Stomach (tissue), 9 donors: ENCODE data around the gene MBTD1. TPM values are rescaled to one million over a fixed set of nuclear protein-coding genes. Genes with fewer than 3 reads are reported as not detected.

Experiments used
- DNase-seq, 2 donors: peaks; one replicate each; pipeline versions ENCODE4 v3.0.0 to v3.0.0-alpha.2; 2013 to 2019
- H3K27ac ChIP-seq, 5 donors: fragments of 200-600 bp in 4 of 5; sonication (generic) in 4 of 5; one replicate each; pipeline ENCODE4 v1.5.1; 2013 to 2019; ENCODE audit warnings: mild to moderate bottlenecking in 1 of 5, moderate library complexity in 1 of 5
- H3K27me3 ChIP-seq, 3 donors: fragments of 200-600 bp; sonication (generic); one replicate each; pipeline ENCODE4 v1.5.1; 2017 to 2019; ENCODE audit warnings: mixed run types in 1 of 3
- H3K36me3 ChIP-seq, 4 donors: fragments of 200-600 bp; sonication (generic); 1 replicate in 3 of 4; 2 replicates in 1 of 4; pipeline ENCODE4 v1.5.1; 2016 to 2019
- H3K4me1 ChIP-seq, 4 donors: fragments of 200-600 bp; sonication (generic); one replicate each; pipeline ENCODE4 v1.5.1; 2016 to 2019
- H3K4me3 ChIP-seq, 4 donors: fragments of 200-600 bp; sonication (generic) in 3 of 4; one replicate each; pipeline ENCODE4 v1.5.1; 2016 to 2019; ENCODE audit warnings: mild to moderate bottlenecking in 1 of 4
- H3K9me3 ChIP-seq, 4 donors: fragments of 200-600 bp; sonication (generic); one replicate each; pipeline ENCODE4 v1.5.1; 2016 to 2019
- CTCF ChIP-seq, 7 experiments: fragments of 450-650 bp in 4 of 7; fragments of 200-600 bp in 3 of 7; sonication (generic) in 3 of 7; IDR thresholded peaks; one replicate each; pipeline ENCODE4 v1.5.1; 2016 to 2019; ENCODE audit warnings: antibody characterized with exemption in 7 of 7, control low read depth in 2 of 7, mild to moderate bottlenecking in 1 of 7
- EP300 ChIP-seq: sonication (generic); formaldehyde crosslinking; IDR thresholded peaks from one replicate; pipeline ENCODE4 v1.6.1; 2017; ENCODE audit warnings: antibody characterized with exemption
- POLR2A ChIP-seq, 4 donors: fragments of 450-650 bp; IDR thresholded peaks; one replicate each; pipeline ENCODE4 v1.6.1; 2016; ENCODE audit warnings: antibody characterized with exemption in 4 of 4, control low read depth in 2 of 4, mild to moderate bottlenecking in 1 of 4, moderate library complexity in 1 of 4
- POLR2AphosphoS5 ChIP-seq, 3 donors: sonication (generic); formaldehyde crosslinking; IDR thresholded peaks; one replicate each; pipeline ENCODE4 v1.6.1; 2016; ENCODE audit warnings: antibody characterized with exemption in 3 of 3
- WGBS, 5 donors: extraction: QIAGEN DNeasy Blood & Tissue Kit in 3 of 5; methylation state at CpG; one replicate each; pipeline versions ENCODE4 v1.1.5 to v1.1.7; 2013 to 2018; 5-methylcytosine and 5-hydroxymethylcytosine counted together
- intact Hi-C: fragments of 100-400 bp; cut with DNase I; formaldehyde crosslinking; loops from one replicate; pipeline ENCODE4 v1.15.1; 2023; ENCODE audit warnings: low total_unique reads
- polyA plus RNA-seq, 3 donors: library from polyadenylated mRNA; stranded (reverse); fragments of 200-250 nt; gene quantifications; one replicate each; pipeline ENCODE4 v1.2.3, GENCODE V29; 2013
- total RNA-seq, 5 donors: library from RNA; depleted of rRNA; stranded (reverse); fragments of >200 nt; gene quantifications; one replicate each; pipeline versions ENCODE4 v1.1.0 to v1.2.3, GENCODE V29; 2014 to 2016
- donor health status: healthy with polysubstance abuse.
- donor health status: Bipolar disorder and iron deficiency.
- donor health status: healthy.

Gene MBTD1
- total and polyA plus RNA-seq, 8 donors, result 4.4 to 56.7 (median 9.8) TPM

- intact Hi-C loops, result no loop called here
- H3K4me1 ChIP-seq, result peaks cover 0 to 2% (median 0%) of the 10 kb centered on the region in 4 donors
- H3K9me3 ChIP-seq, result no peaks in the 10 kb centered on the region
- TF ChIP-seq CTCF (IDR thresholded peaks at IDR 0.05) (no peak), POLR2A (IDR thresholded peaks at IDR 0.05) (no peak), EP300 (no peak), POLR2AphosphoS5 (IDR thresholded peaks at IDR 0.05) (no peak)
- H3K27ac ChIP-seq, result no peak overlapping the region
- no peak overlapping the region for H3K4me3 ChIP-seq
- no peak for DNase-seq
- peaks cover 24 to 94% (median 84%) of the 10 kb centered on the region in 4 donors for H3K36me3 ChIP-seq
- H3K27me3 ChIP-seq, result no peaks in the 10 kb centered on the region
These were observed 70.7 kb downstream of the MBTD1 start for GRCh38 chr17:51189162-51189561.

- TF ChIP-seq POLR2A (IDR thresholded peaks at IDR 0.05), result no peak
- no peak for TF ChIP-seq EP300
- TF ChIP-seq CTCF (IDR thresholded peaks at IDR 0.05), result no peak
- no peak for TF ChIP-seq POLR2AphosphoS5 (IDR thresholded peaks at IDR 0.05)
- WGBS, 5 donors, result 81 to 89% (median 88%) methylated on average over 9 of the region's 9 CpGs
- no peak overlapping the region for H3K4me3 ChIP-seq
- H3K9me3 ChIP-seq, result no peaks in the 10 kb centered on the region
- no peak overlapping the region for H3K27ac ChIP-seq
- H3K4me1 ChIP-seq, result peaks cover 0 to 4% (median 0%) of the 10 kb centered on the region in 4 donors
- no peak for DNase-seq
- peaks cover 17 to 94% (median 83%) of the 10 kb centered on the region in 4 donors for H3K36me3 ChIP-seq
- H3K27me3 ChIP-seq, result no peaks in the 10 kb centered on the region
- intact Hi-C loops, result no loop called here
These were observed 71.5 kb downstream of the MBTD1 start for GRCh38 chr17:51188271-51188833.

DNA sequence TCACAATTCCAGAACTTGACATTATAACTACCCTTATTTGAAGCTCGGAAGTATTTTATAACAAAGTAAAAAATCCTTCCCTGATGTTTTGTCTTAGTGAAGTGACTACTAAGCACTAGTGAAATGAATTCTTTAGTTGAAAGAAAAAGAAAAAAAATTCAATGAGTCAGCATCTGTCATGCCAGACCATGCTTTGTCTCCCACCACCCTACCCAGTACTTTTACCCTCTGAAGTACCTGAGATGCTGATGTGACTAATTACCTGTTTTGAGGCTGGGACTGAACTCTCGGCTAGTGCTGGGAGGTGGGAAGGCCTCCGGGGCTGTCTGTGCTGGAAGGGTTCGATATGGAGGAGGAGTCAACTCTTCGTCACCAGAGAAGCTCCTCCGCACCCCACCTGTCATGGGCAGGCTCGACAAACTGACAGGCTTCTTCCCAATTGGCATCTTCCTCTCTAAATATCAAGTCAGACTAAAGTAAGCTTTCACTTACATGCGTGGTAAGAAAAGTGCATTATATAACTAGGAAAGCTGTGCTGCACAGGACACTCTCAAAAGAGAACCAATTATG, 74.0 kb downstream of the MBTD1 start:
- TF ChIP-seq POLR2A (IDR thresholded peaks at IDR 0.05) (no peak), CTCF (IDR thresholded peaks at IDR 0.05) (no peak), EP300 (no peak), POLR2AphosphoS5 (IDR thresholded peaks at IDR 0.05) (no peak)
- DNase-seq, result no peak
- intact Hi-C loops, result no loop called here
- no peaks in the 10 kb centered on the region for H3K9me3 ChIP-seq
- no peak overlapping the region for H3K27ac ChIP-seq
- WGBS, 5 donors, result 90 to 95% (median 93%) methylated on average over 8 of the region's 8 CpGs
- peaks cover 0 to 4% (median 0%) of the 10 kb centered on the region in 4 donors for H3K4me1 ChIP-seq
- no peaks in the 10 kb centered on the region for H3K27me3 ChIP-seq
- no peak overlapping the region for H3K4me3 ChIP-seq
- H3K36me3 ChIP-seq, result peaks cover 17 to 94% (median 83%) of the 10 kb centered on the region in 4 donors

- H3K27ac ChIP-seq, result no peak overlapping the region
- 31 to 60% (median 46%) methylated on average over 1 of the region's 1 CpG for WGBS, 5 donors
- H3K4me3 ChIP-seq, result no peak overlapping the region
- no peak for TF ChIP-seq EP300
- no peak for TF ChIP-seq POLR2AphosphoS5 (IDR thresholded peaks at IDR 0.05)
- TF ChIP-seq CTCF (IDR thresholded peaks at IDR 0.05), result no peak
- TF ChIP-seq POLR2A (IDR thresholded peaks at IDR 0.05), result no peak
- DNase-seq, result no peak
- H3K36me3 ChIP-seq, result peaks cover 10 to 83% (median 76%) of the 10 kb centered on the region in 4 donors
- H3K9me3 ChIP-seq, result no peaks in the 10 kb centered on the region
- H3K27me3 ChIP-seq, result no peaks in the 10 kb centered on the region
- H3K4me1 ChIP-seq, result peaks cover 0 to 4% (median 0%) of the 10 kb centered on the region in 4 donors
- intact Hi-C loops, result no loop called here
These were observed 75.7 kb downstream of the MBTD1 start for GRCh38 chr17:51184124-51184523.
